Left ventricle myocardium inferior (tissue), 1 donor: ENCODE data around the gene PAX2. TPM values are rescaled to one million over a fixed set of nuclear protein-coding genes. Genes with fewer than 3 reads are reported as not detected.

Experiments used
- DNase-seq: peaks from one replicate; pipeline ENCODE4 v3.0.0-alpha.2; 2020
- H3K27ac ChIP-seq: fragments of 200-600 bp; replicated peaks from 2 replicates; pipeline ENCODE4 v1.8.0; 2021
- H3K27me3 ChIP-seq: fragments of 200-600 bp; 2 replicates; pipeline ENCODE4 v1.8.0; 2021; ENCODE audit warnings: low read depth
- H3K36me3 ChIP-seq: fragments of 200-600 bp; 2 replicates; pipeline ENCODE4 v1.8.0; 2021
- H3K4me1 ChIP-seq: fragments of 200-600 bp; 2 replicates; pipeline ENCODE4 v1.8.0; 2021
- H3K4me3 ChIP-seq: fragments of 200-600 bp; 2 replicates; pipeline ENCODE4 v1.8.0; 2021; ENCODE audit warnings: mild to moderate bottlenecking, moderate library complexity
- H3K9me3 ChIP-seq: fragments of 200-600 bp; replicated peaks from 2 replicates; pipeline ENCODE4 v1.8.0; 2021
- CTCF ChIP-seq: fragments of 200-600 bp; IDR thresholded peaks from 2 replicates; pipeline ENCODE4 v1.8.0; 2021; ENCODE audit warnings: antibody characterized with exemption, mild to moderate bottlenecking, borderline replicate concordance
- intact Hi-C: fragments of 100-400 bp; cut with micrococcal nuclease; formaldehyde crosslinking; loops from one replicate; pipeline ENCODE4 v1.11.0; 2022
- total RNA-seq: library from RNA; stranded (reverse); fragmentation: NEBNext Ultra II Directional; extraction: Animal tissue kit (Norgen Biotek cat#: 25700); gene quantifications from one replicate; pipeline ENCODE4 v1.2.1, GENCODE V29; 2021
- donor health status: DM: no; HTN: yes; CAD: no; lungs with severe emphysema.

PAX2 gene
- total RNA-seq, 1 donor from 2014 or later: not detected

DNA sequence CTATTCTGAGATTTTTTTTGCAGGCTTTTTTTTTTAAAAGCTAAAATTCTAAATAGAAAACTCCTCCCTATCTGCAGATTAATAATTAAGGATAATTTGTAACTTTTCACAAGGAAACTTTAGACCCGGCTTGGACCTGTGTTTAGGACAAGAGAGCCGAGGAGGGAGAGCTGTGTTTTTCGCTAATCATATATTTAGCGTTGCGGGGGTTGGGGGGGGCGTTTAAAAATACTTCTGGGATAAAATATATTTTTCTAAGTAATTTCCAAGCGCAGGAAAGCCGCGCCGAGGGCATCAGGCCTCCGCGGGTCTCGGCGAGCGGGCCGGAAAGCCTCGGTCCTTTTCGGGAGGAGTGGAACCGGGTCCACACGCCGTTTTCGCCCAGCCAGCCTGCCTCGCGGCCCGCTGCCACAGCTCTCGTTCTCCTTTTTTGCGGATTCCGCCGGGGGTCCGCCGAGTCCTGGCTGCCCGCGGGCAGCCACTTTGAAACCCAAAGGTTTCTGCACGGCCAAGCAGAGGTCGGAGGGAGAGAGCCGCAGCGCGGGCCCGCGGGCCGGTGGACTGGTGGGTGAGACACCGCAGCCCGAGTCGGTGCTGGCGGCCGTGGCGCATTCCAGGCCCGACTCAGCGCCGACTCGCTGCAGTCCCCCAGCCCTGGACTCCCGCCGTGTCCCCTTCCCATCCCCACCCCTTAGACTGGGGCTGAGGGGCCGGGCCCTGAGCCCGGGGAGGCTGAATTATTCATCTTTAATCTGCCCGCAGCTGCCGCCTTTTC is 2.3 kb downstream of the PAX2 start:
- intact Hi-C loops: no loop called here
- Histone ChIP-seq H3K9me3 (no peaks in the 10 kb centered on the region), H3K36me3 (no peaks in the 10 kb centered on the region), H3K27me3 (peaks cover 100% of the 10 kb centered on the region), H3K4me1 (peaks cover 60% of the 10 kb centered on the region), H3K27ac (no peak overlapping the region), H3K4me3 (peak overlapping the region; percentile 55)
- TF ChIP-seq CTCF: no peak
- no peak for DNase-seq

DNA sequence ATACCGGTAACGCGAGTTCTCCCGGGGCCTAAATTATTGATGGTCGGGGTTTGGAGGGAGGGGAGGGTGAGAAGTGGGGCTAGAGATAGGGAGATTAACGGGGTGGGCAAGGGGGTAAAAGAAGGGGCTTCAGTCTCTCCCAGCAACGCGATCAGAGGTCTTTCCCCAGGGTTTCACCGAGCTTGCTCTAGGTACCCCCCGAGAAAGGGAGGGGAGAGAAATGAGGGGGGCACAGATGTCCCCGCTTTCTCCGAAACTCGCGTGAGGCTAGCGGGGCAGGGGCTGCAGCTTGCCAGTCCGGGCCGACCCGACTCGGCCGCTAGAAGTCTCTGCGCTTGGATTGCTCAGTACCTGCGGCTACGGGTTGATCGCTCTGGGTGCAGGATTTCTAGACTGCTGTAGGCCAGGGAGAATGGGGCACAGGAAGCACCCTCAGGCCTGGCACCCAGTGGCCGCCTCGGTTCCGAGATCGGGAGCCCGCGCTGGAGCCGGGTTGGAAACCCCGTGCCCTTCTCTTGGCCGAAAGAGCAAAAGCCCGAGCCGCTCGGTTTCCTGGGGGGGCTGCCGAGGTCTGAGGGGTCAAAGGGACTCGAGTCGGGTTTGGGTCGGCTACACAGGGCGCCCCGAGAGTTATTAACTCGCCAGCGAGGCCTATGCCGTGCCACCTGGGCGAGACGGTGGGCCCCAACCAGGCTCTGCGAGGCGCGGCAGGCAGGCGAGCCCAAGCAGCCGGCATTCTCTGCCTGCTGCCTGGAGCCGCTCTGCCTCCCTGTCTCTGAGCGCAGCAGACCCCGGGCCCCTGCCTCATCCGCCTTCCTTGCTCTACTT is 3.1 kb downstream of the PAX2 start:
- H3K27ac ChIP-seq: no peak overlapping the region
- peak overlapping the region; percentile 55 for H3K4me3 ChIP-seq
- TF ChIP-seq CTCF: no peak
- no peaks in the 10 kb centered on the region for H3K9me3 ChIP-seq
- no peaks in the 10 kb centered on the region for H3K36me3 ChIP-seq
- H3K4me1 ChIP-seq: peaks cover 56% of the 10 kb centered on the region
- intact Hi-C loops: no loop called here
- peaks cover 100% of the 10 kb centered on the region for H3K27me3 ChIP-seq
- no peak for DNase-seq

- Histone ChIP-seq H3K9me3 (no peaks in the 10 kb centered on the region), H3K4me3 (no peak overlapping the region), H3K36me3 (no peaks in the 10 kb centered on the region), H3K27me3 (peaks cover 100% of the 10 kb centered on the region), H3K27ac (no peak overlapping the region), H3K4me1 (peaks cover 51% of the 10 kb centered on the region)
- TF ChIP-seq CTCF: no peak
- intact Hi-C loops: no loop called here
- DNase-seq: no peak
Observed at GRCh38 chr10:100749059-100749308, 3.6 kb downstream of the PAX2 start.

- no peaks in the 10 kb centered on the region for H3K9me3 ChIP-seq
- no peak overlapping the region for H3K4me3 ChIP-seq
- H3K36me3 ChIP-seq: no peaks in the 10 kb centered on the region
- DNase-seq: no peak
- intact Hi-C loops: no loop called here
- no peak overlapping the region for H3K27ac ChIP-seq
- H3K4me1 ChIP-seq: peaks cover 45% of the 10 kb centered on the region
- TF ChIP-seq CTCF: no peak
- H3K27me3 ChIP-seq: peaks cover 100% of the 10 kb centered on the region
Observed at GRCh38 chr10:100749309-100750217, 4.2 kb downstream of the PAX2 start.
